Measurements from ENCODE around the gene AQP12B.
"Not testable (repeated sequence)": the region's sequence is repeated elsewhere in the genome, so short reads cannot be mapped to it uniquely, and the experiment has no call there.

The AQP12B gene

GRCh38 chr2:240682431-240683224, at the start of gene AQP12B:
AQP12B (minus strand) TSS chr2:240682885; CDS start chr2:240682837, 48 bp downstream.
- DNase-seq: not testable (repeated sequence)

GRCh38 chr2:240732184-240732583, 49.5 kb upstream of the AQP12B start:
- no peak for DNase-seq

GRCh38 chr2:240731178-240731545, 48.5 kb upstream of the AQP12B start:
- no peak for DNase-seq

- DNase-seq: no peak
These were observed 48.0 kb upstream of the AQP12B start for GRCh38 chr2:240730501-240731177.

GRCh38 chr2:240728827-240729226, 46.1 kb upstream of the AQP12B start:
- no peak for DNase-seq

GRCh38 chr2:240728361-240728760, 45.7 kb upstream of the AQP12B start:
- DNase-seq: no peak

- DNase-seq: peak; percentile 27
These were observed 45.2 kb upstream of the AQP12B start for GRCh38 chr2:240727913-240728312.

GRCh38 chr2:240727439-240727838, 44.8 kb upstream of the AQP12B start:
- DNase-seq: no peak

- no peak for DNase-seq
These were observed 44.2 kb upstream of the AQP12B start for GRCh38 chr2:240726876-240727275.

GRCh38 chr2:240725671-240726070, 43.0 kb upstream of the AQP12B start:
- peak; percentile 47 for DNase-seq

GRCh38 chr2:240725266-240725665, 42.6 kb upstream of the AQP12B start:
- DNase-seq: no peak

GRCh38 chr2:240724431-240724830, 41.7 kb upstream of the AQP12B start:
- DNase-seq: no peak

- DNase-seq: no peak
These were observed 41.2 kb upstream of the AQP12B start for GRCh38 chr2:240723851-240724250.

- no peak for DNase-seq
These were observed 40.4 kb upstream of the AQP12B start for GRCh38 chr2:240722796-240723735.

GRCh38 chr2:240722376-240722775, 39.7 kb upstream of the AQP12B start:
- no peak for DNase-seq

- no peak for DNase-seq
These were observed 39.0 kb upstream of the AQP12B start for GRCh38 chr2:240721596-240722180.

- DNase-seq: no peak
These were observed 38.3 kb upstream of the AQP12B start for GRCh38 chr2:240720686-240721595.

- no peak for DNase-seq
These were observed 37.2 kb upstream of the AQP12B start for GRCh38 chr2:240719676-240720545.

GRCh38 chr2:240718896-240719490, 36.3 kb upstream of the AQP12B start:
- DNase-seq: no peak
